WTC11 (cell line): ENCODE results near the gene GSDME. TPM values are rescaled to one million over a fixed set of nuclear protein-coding genes. Genes with fewer than 3 reads are reported as not detected.

ENCODE experiments used
- ATAC-seq: fragments of 200-7000 bp; cut with Tn5 transposase; 2 replicates; pipeline ENCODE4 v1.10.0; 2021; ENCODE audit warnings: mild to moderate bottlenecking, moderate library complexity
- CTCF ChIA-PET: fragments of 300-600 bp; sonication (Branson Sonifier 250); formaldehyde crosslinking; loops from one replicate; lab custom pipeline; 2021; ENCODE audit warnings: antibody characterized with exemption; lab: Charles Lee
- POLR2A ChIA-PET: fragments of 350-600 bp; sonication (Branson Sonifier 250); formaldehyde crosslinking; loops from one replicate; lab custom pipeline; 2021; ENCODE audit warnings: antibody characterized with exemption; lab: Charles Lee
- DNase-seq: peaks from one replicate; pipeline ENCODE4 v3.0.0; 2021; ENCODE audit warnings: low spot score
- H3K27ac Mint-ChIP-seq: 2 replicates; pipeline ENCODE4 v1.8.0; 2021; ENCODE audit warnings: mixed read lengths
- H3K27me3 Mint-ChIP-seq: 2 replicates; pipeline ENCODE4 v1.8.0; 2021; ENCODE audit warnings: low read depth, mild to moderate bottlenecking, moderate library complexity, mixed read lengths
- H3K36me3 Mint-ChIP-seq: 2 replicates; pipeline ENCODE4 v1.8.0; 2021; ENCODE audit warnings: mixed read lengths
- H3K4me1 Mint-ChIP-seq: 2 replicates; pipeline ENCODE4 v1.8.0; 2022; ENCODE audit warnings: mixed read lengths
- H3K4me3 Mint-ChIP-seq: 2 replicates; pipeline ENCODE4 v1.8.0; 2021; ENCODE audit warnings: mild to moderate bottlenecking, moderate library complexity, mixed read lengths
- H3K9me3 Mint-ChIP-seq: 2 replicates; pipeline ENCODE4 v1.8.0; 2021; ENCODE audit warnings: mixed read lengths
- ELF4 ChIP-seq: sonication (generic); formaldehyde crosslinking; IDR thresholded peaks from 2 replicates; pipeline ENCODE4 v1.8.1; 2022; ENCODE audit warnings: low read depth, mild to moderate bottlenecking, moderate library complexity, missing genetic modification reagents
- ETV6 ChIP-seq: sonication (generic); formaldehyde crosslinking; IDR thresholded peaks from 2 replicates; pipeline ENCODE4 v1.8.1; 2022; ENCODE audit warnings: mild to moderate bottlenecking, missing genetic modification reagents
- FOXK1 ChIP-seq: sonication (generic); formaldehyde crosslinking; IDR thresholded peaks from 2 replicates; pipeline ENCODE4 v1.8.0; 2022; ENCODE audit warnings: mild to moderate bottlenecking, moderate library complexity, missing genetic modification reagents
- GABPB1 ChIP-seq: sonication (generic); formaldehyde crosslinking; IDR thresholded peaks from 2 replicates; pipeline ENCODE4 v1.8.1; 2023; ENCODE audit warnings: mild to moderate bottlenecking, missing genetic modification reagents
- GRHL2 ChIP-seq: fragments of 250-450 bp; sonication (Bioruptor Pico); IDR thresholded peaks from 2 replicates; pipeline ENCODE4 v1.8.0; 2022; ENCODE audit warnings: mild to moderate bottlenecking, moderate library complexity; ENCODE audit not compliant: insufficient replicate concordance, severe bottlenecking
- GTF2I ChIP-seq: fragments of 250-450 bp; sonication (Bioruptor Pico); conservative IDR thresholded peaks from 2 replicates; pipeline ENCODE4 v1.4.0; 2021; ENCODE audit warnings: mild to moderate bottlenecking
- HMGA2 ChIP-seq: fragments of 250-450 bp; sonication (Bioruptor Pico); IDR thresholded peaks from 2 replicates; pipeline ENCODE4 v1.4.0; 2021; ENCODE audit warnings: mild to moderate bottlenecking, moderate library complexity
- NR2C2 ChIP-seq: sonication (generic); formaldehyde crosslinking; IDR thresholded peaks from 2 replicates; pipeline ENCODE4 v1.8.0; 2022; ENCODE audit warnings: mild to moderate bottlenecking, missing genetic modification reagents
- RELA ChIP-seq: sonication (generic); formaldehyde crosslinking; IDR thresholded peaks from 2 replicates; pipeline ENCODE4 v1.8.1; 2022; ENCODE audit warnings: missing genetic modification reagents, mild to moderate bottlenecking, borderline replicate concordance
- RORB ChIP-seq: fragments of 250-450 bp; sonication (Bioruptor Pico); IDR thresholded peaks from 2 replicates; pipeline ENCODE4 v1.9.0; 2021; ENCODE audit warnings: mild to moderate bottlenecking
- SOX15 ChIP-seq: fragments of 250-450 bp; sonication (Bioruptor Pico); IDR thresholded peaks from 2 replicates; pipeline ENCODE4 v1.9.0; 2021; ENCODE audit warnings: mild to moderate bottlenecking
- SP1 ChIP-seq: sonication (generic); formaldehyde crosslinking; conservative IDR thresholded peaks from 2 replicates; pipeline ENCODE4 v1.8.1; 2022; ENCODE audit warnings: missing genetic modification reagents
- TEAD4 ChIP-seq: sonication (generic); formaldehyde crosslinking; IDR thresholded peaks from 2 replicates; pipeline ENCODE4 v1.8.0; 2022; ENCODE audit warnings: mild to moderate bottlenecking, missing genetic modification reagents
- ZBTB21 ChIP-seq: sonication (generic); formaldehyde crosslinking; IDR thresholded peaks from 2 replicates; pipeline ENCODE4 v1.8.1; 2023; ENCODE audit warnings: mild to moderate bottlenecking, missing genetic modification reagents, borderline replicate concordance
- ZNF219 ChIP-seq: sonication (generic); formaldehyde crosslinking; IDR thresholded peaks from 2 replicates; pipeline ENCODE4 v1.8.0; 2023; ENCODE audit warnings: missing genetic modification reagents, mild to moderate bottlenecking, borderline replicate concordance
- total RNA-seq: library from RNA; stranded (reverse); gene quantifications from 3 replicates; pipeline ENCODE4 v1.2.3, GENCODE V29; 2021
- TF ChIP-seq, protein P1 (sequence below): sonication (generic); formaldehyde crosslinking; IDR thresholded peaks from 2 replicates; pipeline ENCODE4 v1.8.0; 2023; ENCODE audit warnings: mild to moderate bottlenecking, missing genetic modification reagents
- TF ChIP-seq, protein P2 (sequence below): sonication (generic); formaldehyde crosslinking; IDR thresholded peaks from 2 replicates; pipeline ENCODE4 v1.8.1; 2022; ENCODE audit warnings: mild to moderate bottlenecking, moderate library complexity, missing genetic modification reagents
- TF ChIP-seq, protein P3 (sequence below): sonication (generic); formaldehyde crosslinking; IDR thresholded peaks from 2 replicates; pipeline ENCODE4 v1.8.0; 2023; ENCODE audit warnings: missing genetic modification reagents, mild to moderate bottlenecking, borderline replicate concordance
- TF ChIP-seq, protein P4 (sequence below): fragments of 250-450 bp; sonication (Bioruptor Pico); IDR thresholded peaks from 2 replicates; pipeline ENCODE4 v1.9.0; 2021; ENCODE audit warnings: mild to moderate bottlenecking, borderline replicate concordance
- TF ChIP-seq, protein P5 (sequence below): fragments of 250-450 bp; sonication (Bioruptor Pico); IDR thresholded peaks from 2 replicates; pipeline ENCODE4 v1.9.0; 2021; ENCODE audit warnings: moderate library complexity, mild to moderate bottlenecking, inconsistent platforms, borderline replicate concordance
- TF ChIP-seq, protein P6 (sequence below): sonication (generic); formaldehyde crosslinking; IDR thresholded peaks from 2 replicates; pipeline ENCODE4 v1.8.1; 2022; ENCODE audit warnings: missing genetic modification reagents, borderline replicate concordance

Gene GSDME
- total RNA-seq, 1 experiment from 2014 or later, result 4.8 TPM

DNA sequence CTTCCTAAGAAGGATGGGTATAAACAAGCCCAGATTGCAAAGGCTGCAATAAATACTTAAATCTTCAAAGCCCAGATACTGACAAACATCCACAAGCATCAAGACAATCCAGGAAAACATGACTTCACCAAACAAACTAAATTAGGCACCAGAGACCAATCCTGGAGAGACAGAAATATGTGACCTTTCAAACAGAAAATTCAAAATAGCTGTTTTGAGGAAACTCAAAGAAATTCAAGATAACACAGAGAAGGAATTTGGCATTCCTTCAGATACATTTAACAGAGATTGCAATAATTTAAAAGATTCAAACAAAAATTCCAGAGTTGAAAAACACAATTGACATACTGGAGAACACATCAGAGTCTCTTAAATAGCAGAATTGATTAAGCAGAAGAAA is 23.0 kb downstream of the GSDME start:
- TF ChIP-seq, protein P1, sequence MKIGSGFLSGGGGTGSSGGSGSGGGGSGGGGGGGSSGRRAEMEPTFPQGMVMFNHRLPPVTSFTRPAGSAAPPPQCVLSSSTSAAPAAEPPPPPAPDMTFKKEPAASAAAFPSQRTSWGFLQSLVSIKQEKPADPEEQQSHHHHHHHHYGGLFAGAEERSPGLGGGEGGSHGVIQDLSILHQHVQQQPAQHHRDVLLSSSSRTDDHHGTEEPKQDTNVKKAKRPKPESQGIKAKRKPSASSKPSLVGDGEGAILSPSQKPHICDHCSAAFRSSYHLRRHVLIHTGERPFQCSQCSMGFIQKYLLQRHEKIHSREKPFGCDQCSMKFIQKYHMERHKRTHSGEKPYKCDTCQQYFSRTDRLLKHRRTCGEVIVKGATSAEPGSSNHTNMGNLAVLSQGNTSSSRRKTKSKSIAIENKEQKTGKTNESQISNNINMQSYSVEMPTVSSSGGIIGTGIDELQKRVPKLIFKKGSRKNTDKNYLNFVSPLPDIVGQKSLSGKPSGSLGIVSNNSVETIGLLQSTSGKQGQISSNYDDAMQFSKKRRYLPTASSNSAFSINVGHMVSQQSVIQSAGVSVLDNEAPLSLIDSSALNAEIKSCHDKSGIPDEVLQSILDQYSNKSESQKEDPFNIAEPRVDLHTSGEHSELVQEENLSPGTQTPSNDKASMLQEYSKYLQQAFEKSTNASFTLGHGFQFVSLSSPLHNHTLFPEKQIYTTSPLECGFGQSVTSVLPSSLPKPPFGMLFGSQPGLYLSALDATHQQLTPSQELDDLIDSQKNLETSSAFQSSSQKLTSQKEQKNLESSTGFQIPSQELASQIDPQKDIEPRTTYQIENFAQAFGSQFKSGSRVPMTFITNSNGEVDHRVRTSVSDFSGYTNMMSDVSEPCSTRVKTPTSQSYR (CRISPR knock-in tag), result no peak
- TF ChIP-seq SOX15 (CRISPR knock-in tag), result no peak
- TF ChIP-seq GRHL2, result no peak
- TF ChIP-seq, protein P2, sequence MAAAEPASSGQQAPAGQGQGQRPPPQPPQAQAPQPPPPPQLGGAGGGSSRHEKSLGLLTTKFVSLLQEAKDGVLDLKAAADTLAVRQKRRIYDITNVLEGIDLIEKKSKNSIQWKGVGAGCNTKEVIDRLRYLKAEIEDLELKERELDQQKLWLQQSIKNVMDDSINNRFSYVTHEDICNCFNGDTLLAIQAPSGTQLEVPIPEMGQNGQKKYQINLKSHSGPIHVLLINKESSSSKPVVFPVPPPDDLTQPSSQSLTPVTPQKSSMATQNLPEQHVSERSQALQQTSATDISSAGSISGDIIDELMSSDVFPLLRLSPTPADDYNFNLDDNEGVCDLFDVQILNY, result no peak
- TF ChIP-seq ELF4 (CRISPR knock-in tag), result no peak
- no peak for TF ChIP-seq NR2C2 (CRISPR knock-in tag)
- TF ChIP-seq GTF2I (CRISPR knock-in tag), result no peak
- TF ChIP-seq ZBTB21 (CRISPR knock-in tag), result no peak
- TF ChIP-seq, protein P3, sequence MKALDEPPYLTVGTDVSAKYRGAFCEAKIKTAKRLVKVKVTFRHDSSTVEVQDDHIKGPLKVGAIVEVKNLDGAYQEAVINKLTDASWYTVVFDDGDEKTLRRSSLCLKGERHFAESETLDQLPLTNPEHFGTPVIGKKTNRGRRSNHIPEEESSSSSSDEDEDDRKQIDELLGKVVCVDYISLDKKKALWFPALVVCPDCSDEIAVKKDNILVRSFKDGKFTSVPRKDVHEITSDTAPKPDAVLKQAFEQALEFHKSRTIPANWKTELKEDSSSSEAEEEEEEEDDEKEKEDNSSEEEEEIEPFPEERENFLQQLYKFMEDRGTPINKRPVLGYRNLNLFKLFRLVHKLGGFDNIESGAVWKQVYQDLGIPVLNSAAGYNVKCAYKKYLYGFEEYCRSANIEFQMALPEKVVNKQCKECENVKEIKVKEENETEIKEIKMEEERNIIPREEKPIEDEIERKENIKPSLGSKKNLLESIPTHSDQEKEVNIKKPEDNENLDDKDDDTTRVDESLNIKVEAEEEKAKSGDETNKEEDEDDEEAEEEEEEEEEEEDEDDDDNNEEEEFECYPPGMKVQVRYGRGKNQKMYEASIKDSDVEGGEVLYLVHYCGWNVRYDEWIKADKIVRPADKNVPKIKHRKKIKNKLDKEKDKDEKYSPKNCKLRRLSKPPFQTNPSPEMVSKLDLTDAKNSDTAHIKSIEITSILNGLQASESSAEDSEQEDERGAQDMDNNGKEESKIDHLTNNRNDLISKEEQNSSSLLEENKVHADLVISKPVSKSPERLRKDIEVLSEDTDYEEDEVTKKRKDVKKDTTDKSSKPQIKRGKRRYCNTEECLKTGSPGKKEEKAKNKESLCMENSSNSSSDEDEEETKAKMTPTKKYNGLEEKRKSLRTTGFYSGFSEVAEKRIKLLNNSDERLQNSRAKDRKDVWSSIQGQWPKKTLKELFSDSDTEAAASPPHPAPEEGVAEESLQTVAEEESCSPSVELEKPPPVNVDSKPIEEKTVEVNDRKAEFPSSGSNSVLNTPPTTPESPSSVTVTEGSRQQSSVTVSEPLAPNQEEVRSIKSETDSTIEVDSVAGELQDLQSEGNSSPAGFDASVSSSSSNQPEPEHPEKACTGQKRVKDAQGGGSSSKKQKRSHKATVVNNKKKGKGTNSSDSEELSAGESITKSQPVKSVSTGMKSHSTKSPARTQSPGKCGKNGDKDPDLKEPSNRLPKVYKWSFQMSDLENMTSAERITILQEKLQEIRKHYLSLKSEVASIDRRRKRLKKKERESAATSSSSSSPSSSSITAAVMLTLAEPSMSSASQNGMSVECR, result no peak
- TF ChIP-seq, protein P4, sequence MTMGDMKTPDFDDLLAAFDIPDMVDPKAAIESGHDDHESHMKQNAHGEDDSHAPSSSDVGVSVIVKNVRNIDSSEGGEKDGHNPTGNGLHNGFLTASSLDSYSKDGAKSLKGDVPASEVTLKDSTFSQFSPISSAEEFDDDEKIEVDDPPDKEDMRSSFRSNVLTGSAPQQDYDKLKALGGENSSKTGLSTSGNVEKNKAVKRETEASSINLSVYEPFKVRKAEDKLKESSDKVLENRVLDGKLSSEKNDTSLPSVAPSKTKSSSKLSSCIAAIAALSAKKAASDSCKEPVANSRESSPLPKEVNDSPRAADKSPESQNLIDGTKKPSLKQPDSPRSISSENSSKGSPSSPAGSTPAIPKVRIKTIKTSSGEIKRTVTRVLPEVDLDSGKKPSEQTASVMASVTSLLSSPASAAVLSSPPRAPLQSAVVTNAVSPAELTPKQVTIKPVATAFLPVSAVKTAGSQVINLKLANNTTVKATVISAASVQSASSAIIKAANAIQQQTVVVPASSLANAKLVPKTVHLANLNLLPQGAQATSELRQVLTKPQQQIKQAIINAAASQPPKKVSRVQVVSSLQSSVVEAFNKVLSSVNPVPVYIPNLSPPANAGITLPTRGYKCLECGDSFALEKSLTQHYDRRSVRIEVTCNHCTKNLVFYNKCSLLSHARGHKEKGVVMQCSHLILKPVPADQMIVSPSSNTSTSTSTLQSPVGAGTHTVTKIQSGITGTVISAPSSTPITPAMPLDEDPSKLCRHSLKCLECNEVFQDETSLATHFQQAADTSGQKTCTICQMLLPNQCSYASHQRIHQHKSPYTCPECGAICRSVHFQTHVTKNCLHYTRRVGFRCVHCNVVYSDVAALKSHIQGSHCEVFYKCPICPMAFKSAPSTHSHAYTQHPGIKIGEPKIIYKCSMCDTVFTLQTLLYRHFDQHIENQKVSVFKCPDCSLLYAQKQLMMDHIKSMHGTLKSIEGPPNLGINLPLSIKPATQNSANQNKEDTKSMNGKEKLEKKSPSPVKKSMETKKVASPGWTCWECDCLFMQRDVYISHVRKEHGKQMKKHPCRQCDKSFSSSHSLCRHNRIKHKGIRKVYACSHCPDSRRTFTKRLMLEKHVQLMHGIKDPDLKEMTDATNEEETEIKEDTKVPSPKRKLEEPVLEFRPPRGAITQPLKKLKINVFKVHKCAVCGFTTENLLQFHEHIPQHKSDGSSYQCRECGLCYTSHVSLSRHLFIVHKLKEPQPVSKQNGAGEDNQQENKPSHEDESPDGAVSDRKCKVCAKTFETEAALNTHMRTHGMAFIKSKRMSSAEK (CRISPR knock-in tag), result no peak
- no peak for TF ChIP-seq ETV6 (CRISPR knock-in tag)
- POLR2A ChIA-PET, result no interaction called here
- Mint-ChIP-seq H3K27ac (no peak overlapping the region), H3K4me3 (no peak overlapping the region), H3K27me3 (peaks cover 19% of the 10 kb centered on the region), H3K4me1 (peaks cover 5% of the 10 kb centered on the region; the same call in 1 of the 2 replicates), H3K9me3 (peaks cover 29% of the 10 kb centered on the region), H3K36me3 (peaks cover 11% of the 10 kb centered on the region)
- DNase-seq (no peak), ATAC-seq (no peak)
- CTCF ChIA-PET, result interaction anchor here (1.7 kb wide), 1 partner anchor 18 kb away, joined by 5 read pairs; no protein-coding TSS in a partner anchor

DNA sequence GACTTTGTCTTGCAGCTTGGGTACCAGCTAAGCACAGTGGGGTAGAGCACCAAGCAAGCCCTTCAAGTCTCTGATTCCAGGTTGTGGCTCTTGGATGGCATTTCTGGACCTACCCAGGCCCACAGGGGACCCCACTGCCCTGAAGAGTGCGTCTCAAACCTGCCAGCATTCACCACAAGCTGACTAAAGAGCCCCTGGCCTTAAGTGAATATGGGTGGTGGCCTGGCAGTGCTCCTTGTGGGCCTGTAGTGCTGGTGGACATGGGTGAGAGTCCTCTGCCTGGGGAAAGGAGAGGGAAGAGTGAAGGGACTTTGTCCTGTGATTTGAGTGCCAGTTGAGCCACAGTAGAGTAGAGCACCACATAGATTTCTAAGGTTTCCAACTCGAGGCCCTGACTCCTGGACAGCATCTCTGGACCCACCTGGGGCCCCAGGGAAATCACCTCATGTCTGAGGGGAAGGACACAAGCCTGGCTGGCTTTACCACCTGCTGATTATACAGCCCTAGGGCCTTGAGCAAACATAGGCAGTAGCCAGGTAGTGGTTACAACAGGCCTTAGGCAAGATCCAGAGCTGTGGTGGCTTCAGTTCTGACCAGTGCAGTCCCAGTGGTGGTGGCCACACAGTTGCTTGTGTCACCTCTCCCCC is 23.7 kb downstream of the GSDME start:
- Mint-ChIP-seq H3K27me3 (peaks cover 25% of the 10 kb centered on the region), H3K4me1 (peaks cover 5% of the 10 kb centered on the region; the same call in 1 of the 2 replicates), H3K4me3 (no peak overlapping the region), H3K36me3 (peaks cover 6% of the 10 kb centered on the region), H3K9me3 (peaks cover 21% of the 10 kb centered on the region), H3K27ac (no peak overlapping the region)
- ChIA-PET POLR2A (no interaction called here), CTCF (interaction anchor here (1.7 kb wide), 1 partner anchor 17 kb away, joined by 5 read pairs; no protein-coding TSS in a partner anchor)
- ATAC-seq (no peak), DNase-seq (no peak)
- TF ChIP-seq, protein P5, sequence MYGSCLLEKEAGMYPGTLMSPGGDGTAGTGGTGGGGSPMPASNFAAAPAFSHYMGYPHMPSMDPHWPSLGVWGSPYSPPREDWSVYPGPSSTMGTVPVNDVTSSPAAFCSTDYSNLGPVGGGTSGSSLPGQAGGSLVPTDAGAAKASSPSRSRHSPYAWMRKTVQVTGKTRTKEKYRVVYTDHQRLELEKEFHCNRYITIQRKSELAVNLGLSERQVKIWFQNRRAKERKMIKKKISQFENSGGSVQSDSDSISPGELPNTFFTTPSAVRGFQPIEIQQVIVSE (CRISPR knock-in tag), result no peak
- TF ChIP-seq RELA (no peak), ZNF219 (CRISPR knock-in tag) (no peak), FOXK1 (CRISPR knock-in tag) (no peak), RORB (CRISPR knock-in tag) (no peak), SP1 (CRISPR knock-in tag) (no peak), GABPB1 (CRISPR knock-in tag) (no peak), HMGA2 (CRISPR knock-in tag) (no peak), TEAD4 (CRISPR knock-in tag) (no peak), ETV6 (CRISPR knock-in tag) (no peak)
- TF ChIP-seq, protein P6, sequence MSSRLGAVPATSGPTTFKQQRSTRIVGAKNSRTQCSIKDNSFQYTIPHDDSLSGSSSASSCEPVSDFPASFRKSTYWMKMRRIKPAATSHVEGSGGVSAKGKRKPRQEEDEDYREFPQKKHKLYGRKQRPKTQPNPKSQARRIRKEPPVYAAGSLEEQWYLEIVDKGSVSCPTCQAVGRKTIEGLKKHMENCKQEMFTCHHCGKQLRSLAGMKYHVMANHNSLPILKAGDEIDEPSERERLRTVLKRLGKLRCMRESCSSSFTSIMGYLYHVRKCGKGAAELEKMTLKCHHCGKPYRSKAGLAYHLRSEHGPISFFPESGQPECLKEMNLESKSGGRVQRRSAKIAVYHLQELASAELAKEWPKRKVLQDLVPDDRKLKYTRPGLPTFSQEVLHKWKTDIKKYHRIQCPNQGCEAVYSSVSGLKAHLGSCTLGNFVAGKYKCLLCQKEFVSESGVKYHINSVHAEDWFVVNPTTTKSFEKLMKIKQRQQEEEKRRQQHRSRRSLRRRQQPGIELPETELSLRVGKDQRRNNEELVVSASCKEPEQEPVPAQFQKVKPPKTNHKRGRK (CRISPR knock-in tag), result no peak
